B cell (primary cell): ENCODE measurements around the gene HSBP1.

ENCODE experiments used
- EZH2 ChIP-seq: IDR thresholded peaks from 2 replicates; pipeline ENCODE4 v1.6.1; 2012; ENCODE audit warnings: borderline replicate concordance, low read depth, mild to moderate bottlenecking, moderate library complexity, low read length; ENCODE audit not compliant: insufficient read depth, poor library complexity, severe bottlenecking
- TF ChIP-seq, protein P1 (sequence below): fragments of 200-600 bp; IDR thresholded peaks from one replicate; pipeline ENCODE4 v1.8.0; 2022; ENCODE audit warnings: antibody characterized with exemption, mild to moderate bottlenecking

DNA sequence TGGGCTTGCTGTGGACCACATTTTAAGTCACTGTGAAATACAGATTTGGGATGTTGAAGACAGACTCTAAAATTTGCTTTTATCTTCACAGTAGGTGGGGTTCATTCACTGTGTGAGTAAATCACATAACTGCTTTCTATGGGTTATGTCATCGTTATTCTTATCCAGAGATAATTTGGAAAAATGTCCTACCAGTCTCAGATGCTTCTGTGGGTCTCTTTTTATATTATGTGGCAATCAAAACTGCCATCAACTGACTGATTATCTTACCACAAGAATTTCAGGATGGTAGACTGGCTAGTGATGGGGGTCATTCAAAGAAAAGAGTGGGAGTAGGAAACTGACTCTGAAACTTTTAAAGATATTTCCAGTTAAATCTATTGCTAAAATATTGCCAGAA lies 3.1 kb downstream of the HSBP1 start:
- no peak for TF ChIP-seq EZH2
- TF ChIP-seq, protein P1, sequence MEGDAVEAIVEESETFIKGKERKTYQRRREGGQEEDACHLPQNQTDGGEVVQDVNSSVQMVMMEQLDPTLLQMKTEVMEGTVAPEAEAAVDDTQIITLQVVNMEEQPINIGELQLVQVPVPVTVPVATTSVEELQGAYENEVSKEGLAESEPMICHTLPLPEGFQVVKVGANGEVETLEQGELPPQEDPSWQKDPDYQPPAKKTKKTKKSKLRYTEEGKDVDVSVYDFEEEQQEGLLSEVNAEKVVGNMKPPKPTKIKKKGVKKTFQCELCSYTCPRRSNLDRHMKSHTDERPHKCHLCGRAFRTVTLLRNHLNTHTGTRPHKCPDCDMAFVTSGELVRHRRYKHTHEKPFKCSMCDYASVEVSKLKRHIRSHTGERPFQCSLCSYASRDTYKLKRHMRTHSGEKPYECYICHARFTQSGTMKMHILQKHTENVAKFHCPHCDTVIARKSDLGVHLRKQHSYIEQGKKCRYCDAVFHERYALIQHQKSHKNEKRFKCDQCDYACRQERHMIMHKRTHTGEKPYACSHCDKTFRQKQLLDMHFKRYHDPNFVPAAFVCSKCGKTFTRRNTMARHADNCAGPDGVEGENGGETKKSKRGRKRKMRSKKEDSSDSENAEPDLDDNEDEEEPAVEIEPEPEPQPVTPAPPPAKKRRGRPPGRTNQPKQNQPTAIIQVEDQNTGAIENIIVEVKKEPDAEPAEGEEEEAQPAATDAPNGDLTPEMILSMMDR, result no peak
